ENCODE data around the gene KCND2. TPM values are rescaled to one million over a fixed set of nuclear protein-coding genes. Genes with fewer than 3 reads are reported as not detected.

Gene KCND2
- total and polyA plus RNA-seq, 7 donors, result under 0.01 to 3.3 (median 1.3) TPM; not detected in 1

DNA sequence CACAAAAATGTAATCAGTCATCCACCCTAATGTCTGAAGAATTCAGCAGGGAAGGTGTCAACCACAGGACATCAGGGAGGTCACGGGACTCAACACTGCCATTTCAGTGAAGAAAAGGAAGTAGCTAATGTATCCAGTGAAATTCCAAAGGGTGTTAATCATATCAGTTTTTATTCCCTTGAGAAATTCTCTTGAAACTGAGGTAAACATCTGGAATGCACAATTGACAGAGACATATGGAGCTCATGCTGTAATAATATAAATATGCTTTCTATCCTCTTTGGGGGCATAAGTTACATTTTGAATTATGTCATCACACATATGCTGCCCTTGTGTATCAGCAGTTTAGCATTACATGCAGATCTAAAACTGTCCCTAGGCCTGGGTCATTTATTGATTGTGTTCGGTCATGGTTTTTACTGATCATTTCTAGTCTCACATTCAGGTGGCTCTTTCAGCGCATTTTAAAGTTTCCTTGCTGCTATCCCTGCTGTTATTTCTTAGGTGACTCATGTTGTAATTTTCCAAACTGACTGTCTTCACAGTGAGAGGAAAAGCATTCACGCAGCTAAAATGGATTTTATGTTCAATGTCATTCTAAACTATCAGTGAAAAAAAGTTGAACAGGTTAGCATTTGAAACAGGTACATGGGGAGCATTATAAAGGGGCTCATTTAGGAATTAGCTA, 311.1 kb downstream of the KCND2 start:
- no peaks in the 10 kb centered on the region for H3K4me1 ChIP-seq
- no peaks in the 10 kb centered on the region for H3K27me3 ChIP-seq
- no peak overlapping the region for H3K27ac ChIP-seq
- intact Hi-C loops (cut with DNase I), result no loop called here
- no peaks in the 10 kb centered on the region for H3K9me3 ChIP-seq
- H3K36me3 ChIP-seq, result no peaks in the 10 kb centered on the region
- H3K4me3 ChIP-seq, result no peak overlapping the region
- TF ChIP-seq POLR2A (IDR thresholded peaks at IDR 0.05), result no peak
- TF ChIP-seq POLR2AphosphoS5 (IDR thresholded peaks at IDR 0.05), result no peak
- TF ChIP-seq, protein P1, sequence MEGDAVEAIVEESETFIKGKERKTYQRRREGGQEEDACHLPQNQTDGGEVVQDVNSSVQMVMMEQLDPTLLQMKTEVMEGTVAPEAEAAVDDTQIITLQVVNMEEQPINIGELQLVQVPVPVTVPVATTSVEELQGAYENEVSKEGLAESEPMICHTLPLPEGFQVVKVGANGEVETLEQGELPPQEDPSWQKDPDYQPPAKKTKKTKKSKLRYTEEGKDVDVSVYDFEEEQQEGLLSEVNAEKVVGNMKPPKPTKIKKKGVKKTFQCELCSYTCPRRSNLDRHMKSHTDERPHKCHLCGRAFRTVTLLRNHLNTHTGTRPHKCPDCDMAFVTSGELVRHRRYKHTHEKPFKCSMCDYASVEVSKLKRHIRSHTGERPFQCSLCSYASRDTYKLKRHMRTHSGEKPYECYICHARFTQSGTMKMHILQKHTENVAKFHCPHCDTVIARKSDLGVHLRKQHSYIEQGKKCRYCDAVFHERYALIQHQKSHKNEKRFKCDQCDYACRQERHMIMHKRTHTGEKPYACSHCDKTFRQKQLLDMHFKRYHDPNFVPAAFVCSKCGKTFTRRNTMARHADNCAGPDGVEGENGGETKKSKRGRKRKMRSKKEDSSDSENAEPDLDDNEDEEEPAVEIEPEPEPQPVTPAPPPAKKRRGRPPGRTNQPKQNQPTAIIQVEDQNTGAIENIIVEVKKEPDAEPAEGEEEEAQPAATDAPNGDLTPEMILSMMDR (IDR thresholded peaks at IDR 0.05), result no peak
- no peak for TF ChIP-seq EP300 (IDR thresholded peaks at IDR 0.05)
- DNase-seq, result no peak
- 75 to 81% methylated on average over 4 of the region's 4 CpGs for WGBS, 2 donors

DNA sequence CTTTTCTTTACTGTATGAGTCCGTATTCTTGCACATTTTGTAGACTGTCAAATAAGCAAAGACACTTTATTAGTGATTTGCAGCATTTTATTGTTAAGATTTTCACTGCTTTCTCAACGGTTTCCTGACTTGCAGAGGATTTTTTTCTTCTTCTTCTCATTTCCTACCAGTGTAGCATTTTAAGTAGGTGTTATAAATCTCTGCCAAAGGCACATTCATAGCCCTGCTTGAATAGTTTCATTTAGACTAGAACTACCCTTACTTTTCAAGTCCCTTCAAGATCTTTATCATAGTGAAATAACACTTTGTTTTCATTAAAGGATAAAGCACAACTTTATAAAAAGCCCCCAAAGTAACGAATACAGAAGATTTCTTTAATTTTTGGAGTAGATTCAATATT, 313.6 kb downstream of the KCND2 start:
- DNase-seq, result no peak
- WGBS, 2 donors, result 25 to 32% methylated on average over 3 of the region's 3 CpGs
- Histone ChIP-seq H3K27ac (no peak overlapping the region), H3K9me3 (no peaks in the 10 kb centered on the region), H3K4me1 (peaks cover 0 to under 1% (median 0%) of the 10 kb centered on the region in 4 donors), H3K4me3 (no peak overlapping the region), H3K27me3 (no peaks in the 10 kb centered on the region), H3K36me3 (no peaks in the 10 kb centered on the region)
- TF ChIP-seq EP300 (IDR thresholded peaks at IDR 0.05), result no peak
- TF ChIP-seq, protein P1 (IDR thresholded peaks at IDR 0.05), result no peak
- TF ChIP-seq POLR2A (IDR thresholded peaks at IDR 0.05), result no peak
- no peak for TF ChIP-seq POLR2AphosphoS5 (IDR thresholded peaks at IDR 0.05)
- intact Hi-C loops (cut with DNase I), result no loop called here

DNA sequence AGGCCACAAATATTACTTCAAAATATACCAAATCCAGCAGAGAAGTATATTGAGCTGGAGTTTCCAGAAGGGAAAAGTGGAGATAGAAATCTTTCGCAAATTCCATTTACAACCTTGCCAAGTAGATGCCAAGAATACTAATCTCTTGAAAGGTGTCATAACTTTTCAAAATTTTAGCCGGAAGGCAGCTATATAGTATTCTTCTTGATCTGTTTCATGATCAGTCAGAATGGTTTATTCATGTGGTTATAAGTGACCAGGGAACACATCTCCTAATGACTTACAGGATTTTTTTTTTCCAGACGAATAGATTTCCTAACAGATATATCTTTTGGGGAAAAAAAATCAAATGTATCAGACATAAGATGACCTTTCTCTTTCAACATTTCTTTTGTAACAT, 314.3 kb downstream of the KCND2 start:
- Histone ChIP-seq H3K27ac (no peak overlapping the region), H3K36me3 (no peaks in the 10 kb centered on the region), H3K4me3 (no peak overlapping the region), H3K9me3 (no peaks in the 10 kb centered on the region), H3K27me3 (no peaks in the 10 kb centered on the region), H3K4me1 (peaks cover 0 to 5% (median 0%) of the 10 kb centered on the region in 4 donors)
- DNase-seq, result no peak
- TF ChIP-seq POLR2A (IDR thresholded peaks at IDR 0.05), result no peak
- TF ChIP-seq POLR2AphosphoS5 (IDR thresholded peaks at IDR 0.05), result no peak
- TF ChIP-seq, protein P1 (IDR thresholded peaks at IDR 0.05), result no peak
- TF ChIP-seq EP300 (IDR thresholded peaks at IDR 0.05), result no peak
- WGBS, 2 donors, result 73 to 85% methylated on average over 3 of the region's 3 CpGs
- intact Hi-C loops (cut with DNase I), result no loop called here

DNA sequence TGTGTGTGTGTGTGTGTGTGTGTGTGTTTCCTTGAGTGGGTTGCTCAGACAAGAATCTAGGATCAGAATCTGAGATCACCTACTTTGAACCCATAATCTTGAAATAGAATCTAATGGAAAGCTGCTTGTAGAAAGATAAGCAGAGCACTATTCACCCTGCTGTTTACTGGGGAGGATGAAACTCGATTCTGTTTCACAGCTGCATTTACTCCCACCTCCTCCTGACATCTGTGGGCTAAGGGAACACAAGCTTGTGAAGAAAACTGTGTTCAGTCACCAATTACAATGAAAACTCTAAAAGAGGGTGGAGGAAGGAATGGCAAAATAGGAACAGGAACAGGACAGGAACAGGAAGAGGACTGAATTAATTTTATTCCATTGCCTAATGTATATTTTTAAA, 315.4 kb downstream of the KCND2 start:
- DNase-seq, result no peak
- no peaks in the 10 kb centered on the region for H3K36me3 ChIP-seq
- H3K27ac ChIP-seq, result no peak overlapping the region
- WGBS, 2 donors, result 2 to 4% methylated on average over 1 of the region's 1 CpG
- H3K27me3 ChIP-seq, result no peaks in the 10 kb centered on the region
- peaks cover 0 to 5% (median 0%) of the 10 kb centered on the region in 4 donors for H3K4me1 ChIP-seq
- intact Hi-C loops (cut with DNase I), result no loop called here
- TF ChIP-seq POLR2AphosphoS5 (IDR thresholded peaks at IDR 0.05), result no peak
- no peaks in the 10 kb centered on the region for H3K9me3 ChIP-seq
- H3K4me3 ChIP-seq, result no peak overlapping the region

DNA sequence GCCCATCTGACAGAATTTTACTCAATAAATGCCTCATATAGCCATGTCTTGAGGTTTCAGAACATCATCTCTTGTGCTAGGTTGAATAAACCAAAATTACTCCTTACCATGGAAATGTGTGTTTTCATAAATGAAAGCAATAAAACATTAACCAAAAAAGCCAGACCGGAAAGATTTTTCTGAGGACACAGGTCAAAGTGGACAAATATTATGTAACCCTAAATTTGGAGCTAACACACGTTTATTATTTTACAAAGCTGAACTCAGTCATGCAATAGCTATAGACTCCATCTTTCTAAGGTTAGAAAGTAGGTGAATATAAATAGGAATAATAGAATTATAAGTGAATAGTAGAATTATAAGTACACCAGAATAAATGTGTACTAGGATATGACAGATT, 315.9 kb downstream of the KCND2 start:
- TF ChIP-seq POLR2A (IDR thresholded peaks at IDR 0.05) (no peak), EP300 (IDR thresholded peaks at IDR 0.05) (no peak), POLR2AphosphoS5 (IDR thresholded peaks at IDR 0.05) (no peak)
- TF ChIP-seq, protein P1 (IDR thresholded peaks at IDR 0.05), result no peak
- no peak for DNase-seq
- Histone ChIP-seq H3K4me3 (no peak overlapping the region), H3K4me1 (peaks cover 0 to 5% (median 0%) of the 10 kb centered on the region in 4 donors), H3K36me3 (no peaks in the 10 kb centered on the region), H3K27me3 (no peaks in the 10 kb centered on the region), H3K27ac (no peak overlapping the region), H3K9me3 (no peaks in the 10 kb centered on the region)
- 38 to 63% methylated on average over 2 of the region's 2 CpGs for WGBS, 2 donors
- intact Hi-C loops (cut with DNase I), result no loop called here
